GM12878 (cell line): ENCODE data around the gene PLEKHN1. TPM values are rescaled to one million over a fixed set of nuclear protein-coding genes. Genes with fewer than 3 reads are reported as not detected.

Experiments
- ATAC-seq: fragments of 200-7000 bp; cut with Tn5 transposase; 3 replicates; pipeline ENCODE4 v1.9.1; 2020; ENCODE audit warnings: mild to moderate bottlenecking, moderate library complexity
- BruUV-seq: library from RNA; stranded (reverse); fragments of 400-500 nt; replicated peaks from 2 replicates; lab custom pipeline; 2021; lab: Mats Ljungman, UMichigan
- CTCF ChIA-PET: fragments of 300-600 bp; sonication (Branson Sonifier 250); formaldehyde crosslinking; extraction: SDS; loops from one replicate; lab custom pipeline; 2021; ENCODE audit warnings: inconsistent platforms; lab: Yijun Ruan, JAX
- POLR2A ChIA-PET: fragments of 350-600 bp; formaldehyde crosslinking; extraction: SDS; loops from one replicate; lab custom pipeline; 2021; ENCODE audit warnings: inconsistent platforms; lab: Charles Lee
- RAD21 ChIA-PET: fragments of 300-600 bp; sonication (Branson Sonifier 250); formaldehyde crosslinking; loops from one replicate; lab custom pipeline; 2023; ENCODE audit warnings: antibody characterized with exemption; ENCODE audit not compliant: unreplicated experiment; lab: Charles Lee
- SMC1A ChIA-PET: fragments of 300-600 bp; sonication (Branson Sonifier 250); formaldehyde crosslinking; loops from one replicate; lab custom pipeline; 2023; ENCODE audit not compliant: unreplicated experiment, uncharacterized antibody; lab: Charles Lee
- DNase-seq: peaks from one replicate; pipeline ENCODE4 v3.0.0-alpha.2; 2011; ENCODE audit warnings: low read depth, low spot score
- FAIRE-seq: peaks from 3 replicates; lab custom pipeline; 2011; peaks lifted over from hg19 to GRCh38; lab: Jason Lieb, UNC
- H2AFZ ChIP-seq: 2 replicates; pipeline ENCODE4 v1.6.0; 2011; ENCODE audit warnings: low read depth, low read length, control low read depth; ENCODE audit not compliant: control insufficient read depth
- H3K27ac ChIP-seq: 2 replicates; pipeline ENCODE4 v1.5.1; 2011; ENCODE audit warnings: control low read depth; ENCODE audit not compliant: control insufficient read depth, insufficient read depth
- H3K27me3 ChIP-seq, 2 experiments: replicated peaks in 1 of 2; 2 replicates each; pipeline versions ENCODE4 v1.6.0 to v1.6.1; 2011; ENCODE audit warnings: low read length in 1 of 2; ENCODE audit not compliant: control insufficient read depth in 2 of 2, insufficient read depth in 2 of 2
- H3K36me3 ChIP-seq, 2 experiments: 2 replicates each; pipeline ENCODE4 v1.5.1; 2011; ENCODE audit warnings: low read length in 1 of 2; ENCODE audit not compliant: control insufficient read depth in 2 of 2, insufficient read depth in 2 of 2
- H3K4me1 ChIP-seq: 2 replicates; pipeline ENCODE4 v1.6.1; 2011; ENCODE audit warnings: mild to moderate bottlenecking, low read length, moderate library complexity, mixed read lengths; ENCODE audit not compliant: control insufficient read depth, insufficient read depth
- H3K4me2 ChIP-seq: 2 replicates; pipeline ENCODE4 v1.6.0; 2011; ENCODE audit warnings: control low read depth; ENCODE audit not compliant: control insufficient read depth, insufficient read depth
- H3K4me3 ChIP-seq: fragments of 200-600 bp; sonication (generic); 2 replicates; pipeline ENCODE4 v1.5.1; 2016
- H3K79me2 ChIP-seq: 2 replicates; pipeline ENCODE4 v1.6.0; 2011; ENCODE audit warnings: low read length; ENCODE audit not compliant: control insufficient read depth, insufficient read depth
- H3K9ac ChIP-seq: 2 replicates; pipeline ENCODE4 v1.8.0; 2011; ENCODE audit warnings: low read length, control low read depth, mixed read lengths; ENCODE audit not compliant: control insufficient read depth, insufficient read depth
- H3K9me3 ChIP-seq: replicated peaks from 3 replicates; pipeline ENCODE4 v1.5.1; 2011; ENCODE audit warnings: mild to moderate bottlenecking, low read length; ENCODE audit not compliant: control insufficient read depth, insufficient read depth
- H4K20me1 ChIP-seq: 2 replicates; pipeline ENCODE4 v1.6.0; 2011; ENCODE audit not compliant: control insufficient read depth, insufficient read depth
- BHLHE40 ChIP-seq, 2 experiments: fragments of 450-650 bp in 1 of 2; IDR thresholded peaks; 2 replicates each; pipeline ENCODE4 v1.6.1; 2011 to 2017; ENCODE audit warnings: low read depth in 2 of 2, borderline replicate concordance in 1 of 2, improper control_type of control experiment in 1 of 2, low read length in 1 of 2, mild to moderate bottlenecking in 1 of 2
- CREM ChIP-seq: IDR thresholded peaks from 2 replicates; pipeline ENCODE4 v1.6.1; 2014; ENCODE audit warnings: antibody characterized with exemption, low read depth
- CTCF ChIP-seq, 3 experiments: IDR thresholded peaks in 2 of 3; conservative IDR thresholded peaks in 1 of 3; 2 replicates each; pipeline ENCODE4 v1.5.1; 2011; ENCODE audit warnings: low read depth in 3 of 3, low read length in 3 of 3, mild to moderate bottlenecking in 3 of 3, control low read depth in 2 of 3, moderate library complexity in 2 of 3, inconsistent platforms in 1 of 3, mixed read lengths in 1 of 3; ENCODE audit not compliant: control insufficient read depth in 2 of 3, insufficient read depth in 1 of 3; ENCODE audit errors: extremely low read depth in 1 of 3
- EGR1 ChIP-seq, 2 experiments: IDR thresholded peaks; 1 replicate in 1 of 2; 2 replicates in 1 of 2; pipeline ENCODE4 v1.6.1; 2011 to 2012; ENCODE audit warnings: low read depth in 2 of 2, low read length in 2 of 2, borderline replicate concordance in 1 of 2, mild to moderate bottlenecking in 1 of 2, moderate library complexity in 1 of 2
- FOXM1 ChIP-seq: IDR thresholded peaks from 2 replicates; pipeline ENCODE4 v1.6.1; 2012; ENCODE audit warnings: low read depth, mild to moderate bottlenecking, inconsistent platforms, low read length, moderate library complexity
- JUND ChIP-seq: IDR thresholded peaks from 2 replicates; pipeline ENCODE4 v1.6.1; 2012; ENCODE audit warnings: low read depth, mild to moderate bottlenecking, low read length, improper control_type of control experiment, moderate library complexity
- NR2C2 ChIP-seq: IDR thresholded peaks from 2 replicates; pipeline ENCODE4 v1.6.1; 2011; ENCODE audit warnings: borderline replicate concordance, low read depth; ENCODE audit not compliant: control insufficient read depth, insufficient read length
- NR2F1 ChIP-seq: fragments of 450-650 bp; conservative IDR thresholded peaks from 2 replicates; pipeline ENCODE4 v1.6.1; 2017; ENCODE audit warnings: mild to moderate bottlenecking
- RUNX3 ChIP-seq: IDR thresholded peaks from 2 replicates; pipeline ENCODE4 v1.6.1; 2012; ENCODE audit warnings: low read length, inconsistent platforms
- STAT1 ChIP-seq: fragments of 450-650 bp; conservative IDR thresholded peaks from 2 replicates; pipeline ENCODE4 v1.6.1; 2014; ENCODE audit warnings: antibody characterized with exemption, mild to moderate bottlenecking
- TAF1 ChIP-seq: IDR thresholded peaks from 2 replicates; pipeline ENCODE4 v1.6.1; 2011; ENCODE audit warnings: mild to moderate bottlenecking, low read depth, low read length, borderline replicate concordance
- WRNIP1 ChIP-seq: IDR thresholded peaks from 2 replicates; pipeline ENCODE4 v1.6.1; 2011; ENCODE audit warnings: low read depth, low read length, improper control_type of control experiment, borderline replicate concordance
- YY1 ChIP-seq: IDR thresholded peaks from 2 replicates; pipeline ENCODE4 v1.6.1; 2011; ENCODE audit warnings: low read depth, mild to moderate bottlenecking, low read length
- ZBTB11 ChIP-seq: fragments of 450-650 bp; formaldehyde crosslinking; IDR thresholded peaks from 2 replicates; pipeline ENCODE4 v1.5.0; 2022; ENCODE audit warnings: mild to moderate bottlenecking, missing genetic modification characterization
- ZNF622 ChIP-seq: fragments of 450-650 bp; IDR thresholded peaks from 2 replicates; pipeline ENCODE4 v1.6.1; 2017; ENCODE audit warnings: mild to moderate bottlenecking, inconsistent platforms
- WGBS: methylation state at CpG from one replicate; pipeline ENCODE4 v1.1.6; 2016; ENCODE audit warnings: low lambda C conversion rate; ENCODE audit not compliant: insufficient replicate concordance, insufficient coverage; ENCODE audit errors: missing lambda C conversion rate; 5-methylcytosine and 5-hydroxymethylcytosine counted together
- in situ Hi-C: fragments of 300-500 bp; cut with MboI; formaldehyde crosslinking; loops from 9 replicates; pipeline ENCODE4 v1.14.3; 2018; ENCODE audit warnings: mixed read lengths
- intact Hi-C: fragments of 100-400 bp; cut with micrococcal nuclease; formaldehyde crosslinking; loops from one replicate; pipeline ENCODE4 v1.14.2; 2022; ENCODE audit not compliant: unreplicated experiment
- polyA plus RNA-seq, 11 experiments: library from polyadenylated mRNA; depleted of rRNA in 4 of 11; unstranded in 6 of 11; stranded (reverse) in 5 of 11; fragments of >200 nt; fragmentation: Nextera tagmentation in 4 of 11; fragmentation: Illumina TruSeq in 1 of 11; extraction: Ambion mirVana in 4 of 11; extraction: Trizol in 1 of 11; gene quantifications; 1 replicate in 1 of 11; 2 replicates in 10 of 11; pipeline versions ENCODE4 v1.2.1 to v1.2.3, GENCODE V29; 2011 to 2016; ENCODE audit warnings: inconsistent platforms in 2 of 11, missing spikeins in 2 of 11, low read depth in 1 of 11
- total RNA-seq, 4 experiments: library from RNA; depleted of rRNA in 3 of 4; stranded (reverse); fragments of >200 nt in 3 of 4; fragmentation: Illumina TruSeq in 1 of 4; extraction: Trizol in 1 of 4; gene quantifications; 2 replicates each; pipeline versions ENCODE4 v1.2.1 to v1.2.3, GENCODE V29; 2013 to 2021

PLEKHN1 gene
- total and polyA plus RNA-seq, 10 of the 15 experiments (the other 5 are each of a cell fraction or from before 2014, with no cell fraction given), result 0.04 to 0.26 (median 0.18) TPM; not detected in 6

- RAD21 ChIA-PET, result no interaction called here
- no TSS peak for BruUV-seq
- FAIRE-seq (no peak), DNase-seq (no peak), ATAC-seq (peak; percentile 75)
- POLR2A ChIA-PET, result no interaction called here
- SMC1A ChIA-PET, result no interaction called here
- Histone ChIP-seq H3K36me3 (no peaks in the 10 kb centered on the region), H2AFZ (no peak overlapping the region), H3K27me3 (peaks cover 14 to 20% of the 10 kb centered on the region in 2 experiments), H3K4me2 (no peak overlapping the region), H3K4me1 (no peaks in the 10 kb centered on the region), H3K27ac (no peak overlapping the region), H3K4me3 (no peak overlapping the region), H4K20me1 (no peaks in the 10 kb centered on the region; the same call in none of the 2 replicates), H3K79me2 (no peaks in the 10 kb centered on the region), H3K9me3 (no peaks in the 10 kb centered on the region), H3K9ac (no peak overlapping the region)
- in situ Hi-C loops, result no loop called here
- CTCF ChIA-PET, result interaction anchor here (1.3 kb wide), 1 partner anchor 17 kb away, joined by 3 read pairs; no protein-coding TSS in a partner anchor
- intact Hi-C loops, result no loop called here
- whole genome bisulfite sequencing, result 17% methylated on average over 38 of the region's 38 CpGs
- peak; percentile 67 for TF ChIP-seq NR2F1
- peak in 2 of 3 experiments; percentile 32 to 36; a peak in 3 of 6 replicates for TF ChIP-seq CTCF (IDR thresholded peaks at IDR 0.05 in 2 of 3, conservative IDR thresholded peaks at IDR 0.05 in 1 of 3; ENCODE audit: control insufficient read depth in 2 of 3, extremely low read depth in 1 of 3, insufficient read depth in 1 of 3, low read depth in 3 of 3, low read length in 3 of 3)
- no peak for TF ChIP-seq WRNIP1
- TF ChIP-seq RUNX3, result 0 out of 2 replicates have a peak, but pooled peaks have one; percentile 9
- TF ChIP-seq ZNF622, result no peak
- 0 out of 2 replicates have a peak, but pooled peaks have one; percentile 39 for TF ChIP-seq CREM
- TF ChIP-seq BHLHE40 (IDR thresholded peaks at IDR 0.05; ENCODE audit: borderline replicate concordance in 1 of 2, low read depth in 2 of 2, low read length in 1 of 2), result peak in 1 of 2 experiments; percentile 8; a peak in 1 of 4 replicates
- TF ChIP-seq EGR1 (IDR thresholded peaks at IDR 0.05; ENCODE audit: borderline replicate concordance in 1 of 2, low read depth in 2 of 2, low read length in 2 of 2), result 0 out of 3 replicates have a peak, but pooled peaks of 1 of the 2 experiments have one; percentile 11
- no peak for TF ChIP-seq TAF1
- TF ChIP-seq JUND, result no peak
- TF ChIP-seq ZBTB11 (CRISPR knock-in tag), result no peak
- no peak for TF ChIP-seq FOXM1
- TF ChIP-seq STAT1, result no peak
- TF ChIP-seq YY1, result 0 out of 2 replicates have a peak, but pooled peaks have one; percentile 12
- TF ChIP-seq NR2C2, result no peak
Observed at GRCh38 chr1:921011-921837, 45.1 kb upstream of the PLEKHN1 start.
